Smooth muscle cell of trachea (primary cell): ENCODE data around the gene USP50. TPM values are rescaled to one million over a fixed set of nuclear protein-coding genes. Genes with fewer than 3 reads are reported as not detected.

Source experiments
- total RNA-seq: library from RNA; depleted of rRNA; stranded (reverse); fragments of >200 nt; gene quantifications from 2 replicates; pipeline ENCODE4 v1.2.1, GENCODE V29; 2014

The USP50 gene
- total RNA-seq = 0.29 TPM in 1 of 2 replicates, not detected in the other

DNA sequence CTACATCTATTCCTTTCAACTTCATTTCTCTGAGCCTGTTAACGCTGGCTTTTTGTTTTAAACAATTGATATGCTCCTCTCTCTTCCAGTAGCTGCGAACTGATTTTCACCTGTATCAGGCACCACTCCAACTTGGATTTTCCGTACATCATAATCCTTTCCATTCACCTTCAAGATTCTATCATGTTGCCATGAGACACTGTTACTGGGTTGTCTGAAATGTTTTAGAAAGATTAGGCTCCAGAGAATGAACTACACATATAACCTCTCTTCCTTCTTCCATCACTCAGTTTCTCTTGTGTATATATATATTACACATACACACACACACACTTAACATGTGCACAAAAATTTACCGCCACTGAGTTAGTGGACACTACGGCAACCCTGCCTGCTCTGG, at the start of gene USP50:
Gene USP50 (minus strand): TSS at position 101 of the 400 bp plus-strand sequence. CDS start 141 bp downstream, outside the sequence.

Other genes with a start within 250 kb of the USP50 start
- gene GABPB1, start 191.5 kb downstream of the USP50 start, total RNA-seq = 33.0 and 36.9 TPM in 2 replicates
- 44.0 and 62.5 TPM in 2 replicates for gene USP8, start 122.3 kb downstream of the USP50 start, total RNA-seq
- 66.8 and 67.6 TPM in 2 replicates for gene TRPM7, start 140.1 kb upstream of the USP50 start, total RNA-seq
- 88.1 and 94.3 TPM in 2 replicates for gene SPPL2A, start 219.0 kb upstream of the USP50 start, total RNA-seq